ENCODE measurements around the gene TBC1D9.

The TBC1D9 gene

GRCh38 chr4:140742838-140743193, 13.4 kb downstream of the TBC1D9 start:
- no peaks in the 10 kb centered on the region for H4K20me1 ChIP-seq (ENCODE audit: low read depth, low read length)
- no peaks in the 10 kb centered on the region for H3K9me3 ChIP-seq (ENCODE audit: insufficient read depth, low read length)
- H2AFZ ChIP-seq (ENCODE audit: low read depth, low read length, severe bottlenecking), result no peak overlapping the region
- no peaks in the 10 kb centered on the region for H3K27me3 ChIP-seq (ENCODE audit: low read length)
- TF ChIP-seq EZH2phosphoT487 (conservative IDR thresholded peaks at IDR 0.05; ENCODE audit: low read length) (no peak), CTCF (IDR thresholded peaks at IDR 0.05; ENCODE audit: insufficient read depth, low read length, poor library complexity, severe bottlenecking) (no peak)
- no peak overlapping the region for H3K27ac ChIP-seq (ENCODE audit: low read depth, low read length)
- no peaks in the 10 kb centered on the region for H3F3A ChIP-seq (ENCODE audit: insufficient read depth)
- H3K79me2 ChIP-seq (ENCODE audit: insufficient read depth, low read length), result no peaks in the 10 kb centered on the region
- no peaks in the 10 kb centered on the region for H3K36me3 ChIP-seq (ENCODE audit: low read length)
- no peak overlapping the region for H3K4me3 ChIP-seq (ENCODE audit: insufficient read depth, low read length, poor library complexity, severe bottlenecking)
- no peak overlapping the region for H3K9ac ChIP-seq (ENCODE audit: low read length)
- no peaks in the 10 kb centered on the region for H3K9me2 ChIP-seq (replicated peaks; ENCODE audit: insufficient read depth, low read length)
- peak overlapping the region; percentile 24 for H3K4me2 ChIP-seq (ENCODE audit: low read depth, low read length, poor library complexity, severe bottlenecking)

- H2AFZ ChIP-seq (ENCODE audit: low read depth, low read length, severe bottlenecking), result no peak overlapping the region
- H4K20me1 ChIP-seq (ENCODE audit: low read depth, low read length), result no peaks in the 10 kb centered on the region
- TF ChIP-seq EZH2phosphoT487 (conservative IDR thresholded peaks at IDR 0.05; ENCODE audit: low read length) (no peak), CTCF (IDR thresholded peaks at IDR 0.05; ENCODE audit: insufficient read depth, low read length, poor library complexity, severe bottlenecking) (no peak)
- no peak overlapping the region for H3K4me2 ChIP-seq (ENCODE audit: low read depth, low read length, poor library complexity, severe bottlenecking)
- no peak overlapping the region for H3K4me3 ChIP-seq (ENCODE audit: insufficient read depth, low read length, poor library complexity, severe bottlenecking)
- no peaks in the 10 kb centered on the region for H3K27me3 ChIP-seq (ENCODE audit: low read length)
- no peaks in the 10 kb centered on the region for H3K9me2 ChIP-seq (replicated peaks; ENCODE audit: insufficient read depth, low read length)
- H3K9me3 ChIP-seq (ENCODE audit: insufficient read depth, low read length), result no peaks in the 10 kb centered on the region
- H3K36me3 ChIP-seq (ENCODE audit: low read length), result no peaks in the 10 kb centered on the region
- no peak overlapping the region for H3K9ac ChIP-seq (ENCODE audit: low read length)
- H3K79me2 ChIP-seq (ENCODE audit: insufficient read depth, low read length), result no peaks in the 10 kb centered on the region
- H3F3A ChIP-seq (ENCODE audit: insufficient read depth), result no peaks in the 10 kb centered on the region
- H3K27ac ChIP-seq (ENCODE audit: low read depth, low read length), result no peak overlapping the region
Observed at GRCh38 chr4:140740906-140741670, 15.1 kb downstream of the TBC1D9 start.

GRCh38 chr4:140740422-140740821, 15.8 kb downstream of the TBC1D9 start:
- no peaks in the 10 kb centered on the region for H3K9me3 ChIP-seq (ENCODE audit: insufficient read depth, low read length)
- H3K27me3 ChIP-seq (ENCODE audit: low read length), result no peaks in the 10 kb centered on the region
- H3K9ac ChIP-seq (ENCODE audit: low read length), result no peak overlapping the region
- no peak overlapping the region for H3K27ac ChIP-seq (ENCODE audit: low read depth, low read length)
- H3K79me2 ChIP-seq (ENCODE audit: insufficient read depth, low read length), result no peaks in the 10 kb centered on the region
- no peaks in the 10 kb centered on the region for H3F3A ChIP-seq (ENCODE audit: insufficient read depth)
- no peak for TF ChIP-seq EZH2phosphoT487 (conservative IDR thresholded peaks at IDR 0.05; ENCODE audit: low read length)
- TF ChIP-seq CTCF (IDR thresholded peaks at IDR 0.05; ENCODE audit: insufficient read depth, low read length, poor library complexity, severe bottlenecking), result no peak
- H3K36me3 ChIP-seq (ENCODE audit: low read length), result no peaks in the 10 kb centered on the region
- H3K4me2 ChIP-seq (ENCODE audit: low read depth, low read length, poor library complexity, severe bottlenecking), result no peak overlapping the region
- no peak overlapping the region for H3K4me3 ChIP-seq (ENCODE audit: insufficient read depth, low read length, poor library complexity, severe bottlenecking)
- no peaks in the 10 kb centered on the region for H4K20me1 ChIP-seq (ENCODE audit: low read depth, low read length)
- no peaks in the 10 kb centered on the region for H3K9me2 ChIP-seq (replicated peaks; ENCODE audit: insufficient read depth, low read length)
- H2AFZ ChIP-seq (ENCODE audit: low read depth, low read length, severe bottlenecking), result no peak overlapping the region

All from SU-DHL-6 (cell line).